Liver (tissue), 9 donors: Measurements from ENCODE around the gene RAI1. TPM values are rescaled to one million over a fixed set of nuclear protein-coding genes. Genes with fewer than 3 reads are reported as not detected.

ENCODE experiments used
- DNase-seq: peaks from one replicate; pipeline ENCODE4 v3.0.0-alpha.2; 2017; ENCODE audit warnings: low spot score
- H3K27ac ChIP-seq, 2 donors: one replicate each; pipeline ENCODE4 v1.7.0; 2013; ENCODE audit warnings: inconsistent platforms in 2 of 2, low read length in 2 of 2, control low read depth in 1 of 2, low read depth in 1 of 2, mild to moderate bottlenecking in 1 of 2
- H3K27me3 ChIP-seq, 4 donors: one replicate each; pipeline versions ENCODE4 v1.6.1 to v1.7.0; 2013; ENCODE audit warnings: low read length in 3 of 4, inconsistent platforms in 1 of 4, mild to moderate bottlenecking in 1 of 4, moderate library complexity in 1 of 4; ENCODE audit not compliant: control insufficient read depth in 4 of 4, insufficient read depth in 4 of 4
- H3K36me3 ChIP-seq, 4 donors: one replicate each; pipeline versions ENCODE4 v1.6.1 to v1.7.0; 2013; ENCODE audit warnings: low read length in 3 of 4, mild to moderate bottlenecking in 3 of 4, low read depth in 1 of 4, moderate library complexity in 1 of 4; ENCODE audit not compliant: control insufficient read depth in 4 of 4, insufficient read depth in 3 of 4
- H3K4me1 ChIP-seq, 4 donors: one replicate each; pipeline versions ENCODE4 v1.6.1 to v1.7.0; 2013; ENCODE audit warnings: low read length in 3 of 4, mild to moderate bottlenecking in 3 of 4, moderate library complexity in 1 of 4; ENCODE audit not compliant: control insufficient read depth in 4 of 4, insufficient read depth in 4 of 4
- H3K4me3 ChIP-seq, 3 donors: one replicate each; pipeline versions ENCODE4 v1.6.1 to v1.7.0; 2013; ENCODE audit warnings: low read length in 3 of 3, control low read depth in 1 of 3, low read depth in 1 of 3, mild to moderate bottlenecking in 1 of 3
- H3K9ac ChIP-seq, 2 donors: one replicate each; pipeline ENCODE4 v1.7.0; 2013; ENCODE audit warnings: low read length in 2 of 2, mild to moderate bottlenecking in 2 of 2, moderate library complexity in 2 of 2, control low read depth in 1 of 2, low read depth in 1 of 2
- H3K9me3 ChIP-seq, 4 donors: one replicate each; pipeline versions ENCODE4 v1.6.1 to v1.7.0; 2013; ENCODE audit warnings: low read length in 3 of 4; ENCODE audit not compliant: control insufficient read depth in 4 of 4
- ATF3 ChIP-seq: IDR thresholded peaks from 2 replicates; pipeline ENCODE4 v1.6.1; 2016; ENCODE audit warnings: antibody characterized with exemption
- EGR1 ChIP-seq, 2 donors: IDR thresholded peaks; 2 replicates each; pipeline ENCODE4 v1.6.1; 2016 to 2018; ENCODE audit warnings: antibody characterized with exemption in 2 of 2, low read depth in 2 of 2
- FOXA1 ChIP-seq: IDR thresholded peaks from 2 replicates; pipeline ENCODE4 v1.6.1; 2016; ENCODE audit warnings: antibody characterized with exemption
- FOXA2 ChIP-seq: IDR thresholded peaks from 2 replicates; pipeline ENCODE4 v1.6.1; 2016; ENCODE audit warnings: antibody characterized with exemption
- GABPA ChIP-seq, 2 donors: IDR thresholded peaks in 1 of 2; conservative IDR thresholded peaks in 1 of 2; 2 replicates each; pipeline ENCODE4 v1.6.1; 2016; ENCODE audit warnings: antibody characterized with exemption in 2 of 2, mild to moderate bottlenecking in 1 of 2, moderate library complexity in 1 of 2
- HNF4A ChIP-seq, 2 donors: conservative IDR thresholded peaks; 2 replicates each; pipeline ENCODE4 v1.6.1; 2016; ENCODE audit warnings: antibody characterized with exemption in 2 of 2, mild to moderate bottlenecking in 2 of 2
- HNF4G ChIP-seq: IDR thresholded peaks from 2 replicates; pipeline ENCODE4 v1.6.1; 2016; ENCODE audit warnings: antibody characterized with exemption
- JUND ChIP-seq, 2 donors: IDR thresholded peaks; 2 replicates each; pipeline ENCODE4 v1.6.1; 2016; ENCODE audit warnings: antibody characterized with exemption in 2 of 2
- MAX ChIP-seq: IDR thresholded peaks from 2 replicates; pipeline ENCODE4 v1.6.1; 2016; ENCODE audit warnings: antibody characterized with exemption
- NR2F2 ChIP-seq: IDR thresholded peaks from 2 replicates; pipeline ENCODE4 v1.6.1; 2016; ENCODE audit warnings: antibody characterized with exemption
- RAD21 ChIP-seq, 2 donors: IDR thresholded peaks; 2 replicates each; pipeline ENCODE4 v1.6.1; 2016; ENCODE audit warnings: antibody characterized with exemption in 2 of 2, mild to moderate bottlenecking in 2 of 2
- RXRA ChIP-seq, 2 donors: IDR thresholded peaks; 2 replicates each; pipeline ENCODE4 v1.6.1; 2017 to 2018; ENCODE audit warnings: antibody characterized with exemption in 2 of 2, mild to moderate bottlenecking in 1 of 2
- SP1 ChIP-seq: IDR thresholded peaks from 2 replicates; pipeline ENCODE4 v1.6.1; 2018; ENCODE audit warnings: antibody characterized with exemption, mild to moderate bottlenecking
- TAF1 ChIP-seq: conservative IDR thresholded peaks from 2 replicates; pipeline ENCODE4 v1.6.1; 2016; ENCODE audit warnings: antibody characterized with exemption, mild to moderate bottlenecking
- YY1 ChIP-seq: IDR thresholded peaks from 2 replicates; pipeline ENCODE4 v1.6.1; 2016; ENCODE audit warnings: antibody characterized with exemption, mild to moderate bottlenecking
- WGBS: extraction: QIAGEN DNeasy Blood & Tissue Kit; methylation state at CpG from one replicate; pipeline ENCODE4 v1.1.7; 2013; 5-methylcytosine and 5-hydroxymethylcytosine counted together
- polyA plus RNA-seq, 2 donors: library from polyadenylated mRNA; stranded (reverse) in 1 of 2; unstranded in 1 of 2; fragments of 200-250 nt in 1 of 2; fragments of >200 nt in 1 of 2; fragmentation: Nextera tagmentation in 1 of 2; extraction: Ambion mirVana in 1 of 2; gene quantifications; one replicate each; pipeline versions ENCODE4 v1.2.1 to v1.2.3, GENCODE V29; 2013 to 2015
- total RNA-seq, 2 donors: library from RNA; depleted of rRNA; stranded (reverse); fragments of >200 nt; gene quantifications; one replicate each; pipeline ENCODE4 v1.2.3, GENCODE V29; 2014
- TF ChIP-seq, protein P1 (sequence below): IDR thresholded peaks from 2 replicates; pipeline ENCODE4 v1.6.1; 2016; ENCODE audit warnings: antibody characterized with exemption, mild to moderate bottlenecking
- TF ChIP-seq, protein P2 (sequence below): IDR thresholded peaks from 2 replicates; pipeline ENCODE4 v1.6.1; 2016; ENCODE audit warnings: antibody characterized with exemption
- TF ChIP-seq, protein P3 (sequence below): fragments of 150-350 bp; IDR thresholded peaks from 2 replicates; pipeline ENCODE4 v1.5.1; 2017; ENCODE audit warnings: improper control_type of control experiment, low read depth, low read length; ENCODE audit not compliant: missing input control
- donor health status: healthy.
- donor health status: healthy.
- donor health status: healthy.
- donor health status: healthy.
- donor health status: healthy.

RAI1 gene
- total and polyA plus RNA-seq, 4 donors, result 0.57 to 7.6 (median 5.3) TPM

DNA sequence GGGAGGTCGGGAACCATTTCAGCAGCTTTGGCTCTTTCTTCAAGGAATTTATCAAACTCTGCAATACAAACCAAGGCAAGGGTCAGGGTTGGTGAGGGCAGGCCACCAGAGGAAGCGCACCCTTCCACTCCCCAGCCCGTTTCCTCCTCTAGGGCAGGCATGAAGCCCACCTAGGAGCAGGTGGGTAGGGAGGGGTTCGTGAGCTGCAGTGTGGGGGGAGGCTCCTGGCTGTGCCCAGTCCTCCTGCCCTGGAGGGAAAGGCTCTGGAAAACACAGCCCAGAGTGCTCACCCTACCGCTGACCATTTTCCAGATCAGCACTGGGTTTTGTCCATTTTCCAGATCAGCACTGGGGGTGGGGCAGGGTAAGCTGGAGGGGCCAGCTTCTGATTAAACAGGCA lies 166.5 kb downstream of the RAI1 start:
- H3K4me3 ChIP-seq, result no peak overlapping the region
- WGBS, result 97% methylated on average over 5 of the region's 5 CpGs
- no peaks in the 10 kb centered on the region for H3K9me3 ChIP-seq
- peaks cover 5 to 15% (median 12%) of the 10 kb centered on the region in 4 donors for H3K4me1 ChIP-seq
- DNase-seq, result no peak
- H3K9ac ChIP-seq, result no peak overlapping the region
- H3K27me3 ChIP-seq, result no peaks in the 10 kb centered on the region
- TF ChIP-seq MAX, result no peak
- TF ChIP-seq ATF3, result no peak
- no peak for TF ChIP-seq RAD21 (IDR thresholded peaks at IDR 0.05)
- TF ChIP-seq TAF1, result no peak
- no peak for TF ChIP-seq HNF4A (conservative IDR thresholded peaks at IDR 0.05)
- TF ChIP-seq, protein P1, sequence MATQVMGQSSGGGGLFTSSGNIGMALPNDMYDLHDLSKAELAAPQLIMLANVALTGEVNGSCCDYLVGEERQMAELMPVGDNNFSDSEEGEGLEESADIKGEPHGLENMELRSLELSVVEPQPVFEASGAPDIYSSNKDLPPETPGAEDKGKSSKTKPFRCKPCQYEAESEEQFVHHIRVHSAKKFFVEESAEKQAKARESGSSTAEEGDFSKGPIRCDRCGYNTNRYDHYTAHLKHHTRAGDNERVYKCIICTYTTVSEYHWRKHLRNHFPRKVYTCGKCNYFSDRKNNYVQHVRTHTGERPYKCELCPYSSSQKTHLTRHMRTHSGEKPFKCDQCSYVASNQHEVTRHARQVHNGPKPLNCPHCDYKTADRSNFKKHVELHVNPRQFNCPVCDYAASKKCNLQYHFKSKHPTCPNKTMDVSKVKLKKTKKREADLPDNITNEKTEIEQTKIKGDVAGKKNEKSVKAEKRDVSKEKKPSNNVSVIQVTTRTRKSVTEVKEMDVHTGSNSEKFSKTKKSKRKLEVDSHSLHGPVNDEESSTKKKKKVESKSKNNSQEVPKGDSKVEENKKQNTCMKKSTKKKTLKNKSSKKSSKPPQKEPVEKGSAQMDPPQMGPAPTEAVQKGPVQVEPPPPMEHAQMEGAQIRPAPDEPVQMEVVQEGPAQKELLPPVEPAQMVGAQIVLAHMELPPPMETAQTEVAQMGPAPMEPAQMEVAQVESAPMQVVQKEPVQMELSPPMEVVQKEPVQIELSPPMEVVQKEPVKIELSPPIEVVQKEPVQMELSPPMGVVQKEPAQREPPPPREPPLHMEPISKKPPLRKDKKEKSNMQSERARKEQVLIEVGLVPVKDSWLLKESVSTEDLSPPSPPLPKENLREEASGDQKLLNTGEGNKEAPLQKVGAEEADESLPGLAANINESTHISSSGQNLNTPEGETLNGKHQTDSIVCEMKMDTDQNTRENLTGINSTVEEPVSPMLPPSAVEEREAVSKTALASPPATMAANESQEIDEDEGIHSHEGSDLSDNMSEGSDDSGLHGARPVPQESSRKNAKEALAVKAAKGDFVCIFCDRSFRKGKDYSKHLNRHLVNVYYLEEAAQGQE, result no peak
- TF ChIP-seq GABPA (IDR thresholded peaks at IDR 0.05 in 1 of 2, conservative IDR thresholded peaks at IDR 0.05 in 1 of 2), result no peak
- TF ChIP-seq NR2F2, result no peak
- TF ChIP-seq FOXA2, result no peak
- no peak for TF ChIP-seq YY1
- TF ChIP-seq HNF4G, result no peak
- TF ChIP-seq RXRA (IDR thresholded peaks at IDR 0.05), result no peak
- TF ChIP-seq JUND (IDR thresholded peaks at IDR 0.05), result no peak
- TF ChIP-seq EGR1 (IDR thresholded peaks at IDR 0.05; ENCODE audit: low read depth in 2 of 2), result no peak
- TF ChIP-seq, protein P2, sequence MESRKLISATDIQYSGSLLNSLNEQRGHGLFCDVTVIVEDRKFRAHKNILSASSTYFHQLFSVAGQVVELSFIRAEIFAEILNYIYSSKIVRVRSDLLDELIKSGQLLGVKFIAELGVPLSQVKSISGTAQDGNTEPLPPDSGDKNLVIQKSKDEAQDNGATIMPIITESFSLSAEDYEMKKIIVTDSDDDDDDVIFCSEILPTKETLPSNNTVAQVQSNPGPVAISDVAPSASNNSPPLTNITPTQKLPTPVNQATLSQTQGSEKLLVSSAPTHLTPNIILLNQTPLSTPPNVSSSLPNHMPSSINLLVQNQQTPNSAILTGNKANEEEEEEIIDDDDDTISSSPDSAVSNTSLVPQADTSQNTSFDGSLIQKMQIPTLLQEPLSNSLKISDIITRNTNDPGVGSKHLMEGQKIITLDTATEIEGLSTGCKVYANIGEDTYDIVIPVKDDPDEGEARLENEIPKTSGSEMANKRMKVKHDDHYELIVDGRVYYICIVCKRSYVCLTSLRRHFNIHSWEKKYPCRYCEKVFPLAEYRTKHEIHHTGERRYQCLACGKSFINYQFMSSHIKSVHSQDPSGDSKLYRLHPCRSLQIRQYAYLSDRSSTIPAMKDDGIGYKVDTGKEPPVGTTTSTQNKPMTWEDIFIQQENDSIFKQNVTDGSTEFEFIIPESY, result no peak
- no peak for TF ChIP-seq SP1
- TF ChIP-seq, protein P3, sequence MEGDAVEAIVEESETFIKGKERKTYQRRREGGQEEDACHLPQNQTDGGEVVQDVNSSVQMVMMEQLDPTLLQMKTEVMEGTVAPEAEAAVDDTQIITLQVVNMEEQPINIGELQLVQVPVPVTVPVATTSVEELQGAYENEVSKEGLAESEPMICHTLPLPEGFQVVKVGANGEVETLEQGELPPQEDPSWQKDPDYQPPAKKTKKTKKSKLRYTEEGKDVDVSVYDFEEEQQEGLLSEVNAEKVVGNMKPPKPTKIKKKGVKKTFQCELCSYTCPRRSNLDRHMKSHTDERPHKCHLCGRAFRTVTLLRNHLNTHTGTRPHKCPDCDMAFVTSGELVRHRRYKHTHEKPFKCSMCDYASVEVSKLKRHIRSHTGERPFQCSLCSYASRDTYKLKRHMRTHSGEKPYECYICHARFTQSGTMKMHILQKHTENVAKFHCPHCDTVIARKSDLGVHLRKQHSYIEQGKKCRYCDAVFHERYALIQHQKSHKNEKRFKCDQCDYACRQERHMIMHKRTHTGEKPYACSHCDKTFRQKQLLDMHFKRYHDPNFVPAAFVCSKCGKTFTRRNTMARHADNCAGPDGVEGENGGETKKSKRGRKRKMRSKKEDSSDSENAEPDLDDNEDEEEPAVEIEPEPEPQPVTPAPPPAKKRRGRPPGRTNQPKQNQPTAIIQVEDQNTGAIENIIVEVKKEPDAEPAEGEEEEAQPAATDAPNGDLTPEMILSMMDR, result no peak
- TF ChIP-seq FOXA1, result no peak
- H3K27ac ChIP-seq, result no peak overlapping the region
- no peaks in the 10 kb centered on the region for H3K36me3 ChIP-seq
